HG03469 (cell line): ENCODE data around the gene CST7.
"Not testable (repeated sequence)": the region's sequence is repeated elsewhere in the genome, so short reads cannot be mapped to it uniquely, and the experiment has no call there.

Experiments
- ATAC-seq: cut with Tn5 transposase; IDR thresholded peaks from one replicate; pipeline ENCODE4 v1.9.1; 2021; ENCODE audit warnings: mild to moderate bottlenecking, moderate library complexity, moderate number of reproducible peaks; ENCODE audit not compliant: unreplicated experiment

The CST7 gene

DNA sequence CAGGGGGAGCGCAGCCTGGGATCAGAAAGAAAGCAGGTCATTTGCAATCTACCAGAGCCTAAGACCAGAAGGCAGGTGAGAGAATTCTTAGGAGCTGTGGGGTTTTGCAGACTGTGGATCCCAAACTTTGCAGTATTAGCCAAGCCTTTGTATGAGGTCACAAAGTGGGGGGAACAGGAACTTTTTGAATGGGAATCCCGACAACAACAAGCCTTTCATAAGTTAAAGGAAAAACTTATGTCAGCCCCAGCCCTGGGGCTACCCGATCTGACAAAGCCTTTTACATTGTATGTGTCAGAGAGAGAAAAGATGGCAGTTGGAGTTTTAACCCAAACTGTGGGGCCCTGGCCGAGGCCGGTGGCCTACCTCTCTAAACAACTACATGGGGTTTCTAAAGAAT lies 19.8 kb upstream of the CST7 start:
- not testable (repeated sequence) for ATAC-seq

DNA sequence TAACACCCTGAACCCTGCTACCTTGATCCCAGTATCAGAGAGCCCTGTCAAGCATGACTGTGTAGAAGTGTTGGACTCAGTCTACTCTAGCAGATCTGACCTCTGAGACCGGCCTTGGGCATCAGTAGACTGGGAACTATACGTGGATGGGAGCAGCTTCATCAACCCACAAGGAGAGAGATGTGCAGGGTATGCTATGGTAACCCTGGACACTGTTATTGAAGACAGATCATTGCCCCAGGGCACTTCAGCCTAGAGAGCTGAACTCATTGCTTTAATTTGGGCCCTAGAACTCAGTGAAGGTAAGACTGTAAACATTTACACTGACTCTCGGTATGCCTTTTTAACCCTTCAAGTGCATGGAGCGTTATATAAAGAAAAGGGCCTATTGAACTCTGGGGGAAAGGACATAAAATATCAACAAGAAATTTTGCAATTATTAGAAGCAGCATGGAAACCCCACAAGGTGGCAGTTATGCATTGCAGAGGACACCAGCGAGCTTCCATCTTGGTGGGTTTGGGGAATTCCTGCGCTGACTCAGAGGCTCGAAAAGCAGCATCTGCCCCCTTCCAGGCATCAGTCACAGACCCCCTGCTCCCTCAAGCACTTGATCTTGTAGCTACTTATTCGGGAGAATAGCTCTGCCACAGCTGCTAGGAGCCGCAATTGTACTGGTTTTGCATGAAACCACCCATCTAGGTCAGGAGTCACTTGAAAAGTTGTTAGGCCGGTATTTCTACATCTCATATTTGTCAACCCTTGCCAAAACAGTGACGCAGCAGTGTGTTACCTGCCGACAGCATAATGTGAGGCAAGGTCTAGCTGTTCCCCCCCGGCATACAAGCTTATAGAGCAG lies 19.0 kb upstream of the CST7 start:
- ATAC-seq: not testable (repeated sequence)

DNA sequence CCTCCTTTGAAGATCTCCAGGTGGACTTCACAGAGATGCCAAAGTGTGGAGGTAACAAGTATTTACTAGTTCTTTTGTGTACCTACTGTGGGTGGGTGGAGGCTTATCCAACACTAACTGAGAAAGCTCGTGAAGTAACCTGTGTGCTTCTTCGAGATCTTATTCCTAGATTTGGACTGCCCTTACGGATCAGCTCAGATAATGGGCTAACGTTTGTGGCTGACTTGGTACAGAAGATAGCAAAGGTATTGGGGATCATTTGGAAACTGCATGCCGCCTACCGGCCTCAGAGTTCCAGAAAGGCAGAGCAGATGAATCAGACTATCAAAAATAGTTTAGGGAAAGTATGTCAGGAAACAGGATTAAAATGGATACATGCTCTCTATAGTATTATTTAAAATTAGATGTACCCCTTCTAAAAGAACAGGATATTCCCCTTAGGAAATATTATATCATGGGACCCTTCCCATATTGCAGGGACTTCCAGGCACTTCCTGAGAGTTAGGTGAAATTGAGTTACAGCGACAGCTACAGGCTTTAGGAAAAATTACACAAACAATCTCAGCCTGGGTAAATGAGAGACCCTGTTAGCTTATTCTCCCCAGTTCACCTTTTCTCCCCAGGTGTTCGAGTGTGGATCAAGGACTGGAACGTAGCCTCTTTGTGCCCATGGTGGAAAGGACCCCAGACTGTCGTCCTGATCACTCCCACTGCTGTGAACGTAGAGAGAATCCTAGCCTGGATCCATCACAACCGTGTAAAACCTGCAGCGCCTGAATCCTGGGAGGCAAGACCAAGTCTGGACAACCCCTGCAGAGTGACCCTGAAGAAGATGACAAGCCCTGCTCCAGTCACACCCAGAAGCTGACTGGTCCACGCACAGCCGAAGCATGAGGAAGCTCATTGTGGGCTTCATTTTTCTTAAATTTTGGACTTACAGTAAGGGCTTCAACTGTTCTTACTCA lies 18.1 kb upstream of the CST7 start:
- ATAC-seq: not testable (repeated sequence)

DNA sequence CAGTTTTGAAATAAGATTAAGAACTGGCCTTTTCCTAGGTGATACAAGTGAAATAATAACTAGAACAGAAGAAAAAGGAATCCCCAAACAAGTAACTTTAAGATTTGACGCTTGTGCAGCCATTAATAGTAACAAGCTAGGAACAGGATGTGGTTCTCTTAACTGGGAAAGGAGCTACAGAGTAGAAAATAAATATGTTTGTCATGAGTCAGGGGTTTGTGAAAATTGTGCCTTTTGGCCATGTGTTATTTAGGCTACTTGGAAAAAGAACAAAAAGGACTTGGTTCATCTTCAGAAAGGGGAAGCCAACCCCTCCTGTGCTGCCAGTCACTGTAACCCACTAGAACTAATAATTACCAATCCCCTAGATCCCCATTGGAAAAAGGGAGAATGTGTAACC lies 17.2 kb upstream of the CST7 start:
- ATAC-seq: not testable (repeated sequence)

DNA sequence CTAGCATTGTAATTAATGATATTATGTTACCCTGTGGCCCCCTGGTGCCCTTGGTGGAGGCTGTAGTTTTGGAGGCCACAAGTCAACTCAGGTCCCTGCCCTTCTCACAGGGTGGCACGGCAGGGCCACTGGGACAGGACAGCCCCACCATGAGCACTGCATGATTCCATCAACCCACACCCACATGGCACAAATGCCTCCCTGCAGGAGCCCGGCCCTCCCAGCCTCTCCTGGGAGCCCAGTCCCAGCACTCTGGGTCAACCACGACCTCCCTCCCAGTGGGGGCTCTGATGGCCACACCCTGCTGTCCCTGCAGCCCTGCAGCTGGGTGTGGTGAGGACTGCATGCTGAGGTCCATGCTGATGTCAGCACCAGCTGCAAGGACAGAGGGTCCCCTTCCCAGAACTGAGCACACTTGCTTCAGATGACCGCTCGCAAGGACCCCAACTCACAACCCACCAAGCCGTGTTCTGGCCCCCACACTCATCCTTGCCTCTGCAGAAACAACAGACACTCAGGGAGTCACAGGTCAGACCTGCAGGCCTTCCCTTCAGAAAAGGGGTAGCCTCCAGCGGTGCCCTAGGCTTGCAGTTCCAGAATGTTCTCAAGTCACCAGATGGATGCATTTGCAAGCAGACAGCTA lies 15.7 kb upstream of the CST7 start:
- no peak for ATAC-seq

DNA sequence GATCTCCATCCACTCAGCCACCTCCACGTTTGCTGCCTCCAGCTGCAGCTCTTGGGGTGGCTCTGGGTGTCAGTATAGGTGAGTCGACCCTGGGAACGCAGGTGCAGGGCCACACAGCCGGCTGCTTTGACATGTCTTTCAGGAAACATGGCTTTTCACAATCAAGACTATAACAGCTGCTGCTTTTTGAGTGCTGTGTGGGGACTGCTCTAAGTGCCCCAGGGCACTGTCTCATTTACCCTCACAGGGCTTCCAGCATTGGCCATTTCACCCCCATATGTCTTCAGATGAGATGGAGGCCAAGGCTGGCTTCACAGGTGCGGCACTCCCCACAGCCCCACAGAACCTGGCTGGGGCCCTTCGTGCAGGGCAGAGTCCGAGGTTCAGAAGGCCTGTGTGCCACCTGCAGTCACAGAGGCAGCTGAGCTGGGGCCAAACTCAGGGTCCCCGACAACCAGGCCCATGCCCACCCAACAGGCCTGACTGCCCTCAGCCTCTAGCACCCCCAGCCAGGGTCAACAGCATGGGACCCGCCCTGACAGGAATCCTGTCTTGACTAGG lies 14.9 kb upstream of the CST7 start:
- no peak for ATAC-seq

DNA sequence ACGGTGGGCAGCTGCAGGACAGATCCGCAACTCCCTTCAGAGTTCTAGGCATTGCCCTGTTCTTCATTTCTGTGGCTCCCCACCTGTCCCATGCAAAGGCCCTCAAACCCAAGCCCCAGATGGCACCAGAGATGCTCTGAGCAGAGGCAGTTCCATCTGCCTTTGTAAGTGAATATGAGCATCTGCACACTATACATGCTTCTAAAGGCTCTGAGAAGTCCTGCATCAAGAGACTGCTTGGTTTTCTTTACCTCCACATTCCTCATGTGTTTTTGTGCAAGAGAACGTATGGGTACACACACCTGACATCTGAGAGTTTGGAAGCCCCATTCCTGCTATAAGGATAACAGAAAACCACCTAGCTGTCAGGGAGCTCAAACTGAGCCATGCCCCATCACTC lies 14.4 kb upstream of the CST7 start:
- no peak for ATAC-seq

DNA sequence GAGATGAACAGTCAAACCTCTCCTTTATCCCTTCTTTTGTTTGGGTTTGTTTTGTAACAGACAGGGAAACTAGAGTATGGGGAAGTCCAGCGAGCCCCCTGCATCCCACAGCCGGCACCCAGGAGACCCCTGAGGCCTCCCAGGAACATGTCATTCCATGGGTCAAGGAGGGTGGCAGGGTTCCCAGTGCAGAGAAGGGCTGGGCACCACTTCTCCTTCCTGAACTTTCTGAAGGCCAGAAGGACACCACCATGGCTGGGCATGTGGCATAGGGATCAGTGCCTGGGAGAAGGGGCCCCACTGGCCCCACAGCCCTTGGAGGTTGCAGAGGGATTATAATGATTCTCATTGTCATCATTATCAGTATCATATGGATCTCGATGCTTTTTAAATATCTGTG lies 13.9 kb upstream of the CST7 start:
- no peak for ATAC-seq

DNA sequence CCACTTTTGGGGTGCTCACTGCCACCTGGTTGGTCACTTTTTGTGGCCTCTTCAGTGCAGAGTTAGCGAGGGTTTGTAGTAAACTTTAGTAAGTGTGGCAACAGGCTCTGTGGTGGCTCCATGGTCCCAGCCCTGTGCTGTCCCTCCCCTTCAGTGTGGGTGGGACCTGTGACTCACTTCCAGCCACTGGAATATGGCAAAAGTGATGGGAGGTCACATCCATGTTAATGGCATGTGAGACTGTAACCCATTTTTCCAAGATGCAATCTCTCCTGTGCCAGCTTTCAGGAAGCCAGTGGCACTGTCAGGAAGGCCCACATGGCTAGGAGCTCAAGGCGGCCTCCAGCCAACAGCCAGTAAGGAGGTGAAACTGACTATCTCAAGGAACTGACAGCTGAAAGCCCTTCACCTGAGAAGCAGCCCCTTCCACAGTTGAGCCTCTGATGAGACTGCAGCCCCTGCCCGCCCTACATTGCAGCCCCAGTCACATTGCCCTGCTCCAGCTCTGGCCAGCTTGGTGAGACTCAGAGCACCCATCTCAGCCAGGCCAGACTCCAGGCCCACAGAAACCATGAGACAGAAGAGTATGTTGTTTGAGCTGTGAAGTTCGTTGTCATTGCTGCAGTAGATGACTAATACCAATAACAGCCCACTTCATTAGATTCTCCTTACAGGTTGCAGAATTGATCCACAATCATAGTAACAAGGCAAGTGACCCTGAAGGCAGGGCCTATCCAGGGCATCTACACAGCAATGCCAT lies 13.1 kb upstream of the CST7 start:
- ATAC-seq: no peak

DNA sequence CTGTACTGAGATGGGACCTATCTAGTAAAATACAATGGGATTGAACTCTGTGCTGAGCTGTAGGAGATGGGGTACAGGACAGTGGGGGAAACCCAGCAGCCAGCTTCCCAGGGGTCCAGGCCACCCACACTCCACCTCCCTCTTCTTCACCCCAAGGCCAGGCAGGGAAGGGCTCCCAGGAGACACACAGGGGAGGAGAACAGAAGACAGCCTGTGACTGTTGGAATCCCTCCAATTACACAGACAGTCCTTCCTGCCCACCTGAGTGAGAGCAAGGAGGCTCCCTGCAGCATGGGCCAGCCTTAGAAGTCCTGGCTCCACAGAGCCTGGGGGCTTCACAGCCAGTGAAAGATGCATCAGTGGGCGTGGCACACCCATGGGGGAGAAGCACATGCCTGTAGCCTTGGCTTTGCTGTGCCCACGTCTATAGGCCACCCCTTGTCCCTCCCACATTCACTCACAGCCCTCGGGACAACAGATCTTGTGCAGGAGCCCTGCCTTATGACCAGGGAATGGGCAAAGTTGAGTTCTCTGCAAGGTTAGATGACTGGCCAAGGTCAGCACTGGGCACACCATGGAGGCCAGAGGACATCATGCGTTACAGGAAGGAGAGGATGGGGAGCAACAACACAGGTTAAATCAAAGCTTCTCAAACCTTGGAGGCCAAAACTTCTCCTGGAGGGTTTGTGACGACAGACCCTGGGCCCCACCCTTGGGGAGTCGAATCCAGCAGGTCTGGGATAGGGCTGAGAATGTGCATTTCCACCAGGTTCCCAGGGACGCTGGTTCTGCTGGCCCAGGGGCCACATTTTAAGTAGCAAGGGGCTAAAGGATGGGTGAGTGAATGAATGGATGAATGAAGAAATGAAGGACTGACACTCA lies 12.3 kb upstream of the CST7 start:
- no peak for ATAC-seq

DNA sequence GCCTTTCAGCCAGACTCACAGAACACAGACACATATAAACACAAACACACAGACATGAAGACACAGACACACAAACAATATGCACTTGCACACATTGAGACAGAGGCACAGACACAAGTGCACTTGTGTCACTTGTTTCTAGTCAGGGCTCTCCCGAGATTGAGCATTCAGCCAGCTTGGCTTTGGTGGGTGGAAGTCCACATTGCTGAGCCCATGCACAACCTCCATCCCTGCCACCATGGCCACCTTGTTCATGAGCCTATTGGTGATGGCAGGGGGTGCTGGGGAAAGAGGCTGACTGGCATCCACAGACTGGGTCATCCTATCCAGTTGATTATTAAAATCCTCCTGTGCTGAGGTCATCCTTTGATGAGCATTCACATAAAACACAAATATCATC lies 11.5 kb upstream of the CST7 start:
- ATAC-seq: no peak

DNA sequence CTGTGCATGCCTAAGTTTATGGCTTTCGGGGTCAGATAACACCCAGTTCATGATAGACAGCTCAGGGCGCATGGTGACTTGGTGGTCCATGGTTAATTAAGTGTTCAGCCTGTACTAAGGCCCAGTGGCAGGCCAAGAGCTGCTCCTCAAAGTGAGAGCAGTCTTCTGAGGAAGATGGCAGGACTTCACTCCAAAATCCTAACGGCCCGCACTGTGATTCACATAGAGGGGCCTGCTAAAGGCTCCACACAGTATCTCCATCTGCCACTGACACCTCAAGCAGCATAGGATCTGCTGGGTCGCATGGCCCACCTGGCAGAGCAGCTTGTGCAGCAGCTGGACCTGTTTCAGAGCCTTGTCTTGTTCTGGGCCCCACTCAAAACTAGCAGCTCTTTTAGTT lies 10.6 kb upstream of the CST7 start:
- ATAC-seq: no peak

DNA sequence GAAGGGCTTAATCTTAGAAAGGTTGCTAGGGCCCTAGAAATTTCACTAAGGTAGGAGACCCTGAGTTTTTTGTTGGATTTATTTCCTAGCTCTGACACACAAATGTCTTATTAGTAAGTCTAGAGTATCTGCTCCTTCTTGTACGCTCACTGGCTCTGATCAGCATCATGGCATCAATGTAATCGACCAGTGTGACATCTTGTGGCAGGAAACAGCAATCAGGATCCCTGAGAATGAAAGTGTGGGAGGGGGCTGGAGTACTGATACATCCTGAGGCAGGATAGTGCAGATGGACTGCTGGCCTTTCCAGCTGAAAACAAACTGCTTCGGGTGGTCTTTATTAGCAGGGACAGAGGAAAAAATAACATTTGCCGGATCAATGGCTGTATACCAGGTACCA lies 10.0 kb upstream of the CST7 start:
- ATAC-seq: no peak

DNA sequence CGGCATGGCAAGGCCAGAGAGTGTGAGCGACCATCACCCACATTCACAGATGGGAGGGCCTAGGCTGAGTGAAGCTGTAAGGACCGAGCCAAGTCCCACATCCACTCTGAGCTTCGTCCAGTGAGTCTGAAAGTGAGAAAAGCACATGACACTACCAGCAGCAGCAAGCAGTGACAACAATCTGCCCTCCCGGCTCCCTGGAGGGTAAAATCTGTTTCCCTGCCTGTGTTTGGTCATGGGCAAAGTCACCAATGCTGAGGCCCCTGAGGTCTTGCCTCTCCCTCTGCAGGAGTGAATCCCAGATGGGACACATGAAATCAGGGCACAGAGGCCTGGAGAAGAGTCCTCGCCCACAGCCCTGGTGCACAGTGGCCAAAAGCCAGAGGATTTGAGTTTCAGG lies 6.4 kb upstream of the CST7 start:
- no peak for ATAC-seq

DNA sequence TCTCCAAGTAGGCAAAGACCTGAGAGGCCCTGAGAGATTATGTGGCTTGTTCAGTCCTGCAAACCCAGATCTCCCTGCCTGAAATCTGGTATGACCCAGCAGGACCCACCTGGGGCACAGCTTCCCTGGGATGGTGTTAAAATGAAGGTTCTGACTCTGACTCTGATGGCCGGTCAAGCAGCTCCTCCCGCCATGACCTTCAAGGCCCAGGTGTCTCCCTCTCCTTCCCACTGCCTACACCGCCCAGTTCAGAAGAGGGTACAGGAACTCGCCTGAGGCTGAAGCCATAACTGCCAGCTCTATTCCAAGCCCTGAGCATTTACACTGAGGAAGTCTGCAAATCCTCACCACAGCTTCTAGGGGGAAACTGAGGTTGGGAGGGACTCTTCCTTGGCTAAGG lies 5.9 kb upstream of the CST7 start:
- ATAC-seq: no peak

DNA sequence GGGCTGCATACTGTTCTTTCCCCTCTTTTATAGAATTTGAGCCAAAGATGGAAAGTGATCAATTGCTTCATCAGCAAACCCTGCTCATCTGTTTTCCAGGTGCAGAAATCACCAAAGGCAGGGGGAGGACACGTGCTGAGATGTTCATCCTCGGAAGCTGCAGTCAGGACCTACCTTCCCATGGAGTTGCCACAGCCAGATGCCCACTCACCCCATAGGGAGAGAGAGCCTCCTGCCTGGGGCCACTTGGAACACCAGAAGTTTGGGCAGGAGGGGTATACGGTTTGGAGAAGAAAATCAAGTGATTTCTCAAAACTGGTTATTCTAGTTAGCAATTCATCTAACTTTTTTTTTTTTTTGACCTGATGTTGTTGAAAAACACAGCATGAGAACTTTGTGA lies 5.3 kb upstream of the CST7 start:
- ATAC-seq: no peak

DNA sequence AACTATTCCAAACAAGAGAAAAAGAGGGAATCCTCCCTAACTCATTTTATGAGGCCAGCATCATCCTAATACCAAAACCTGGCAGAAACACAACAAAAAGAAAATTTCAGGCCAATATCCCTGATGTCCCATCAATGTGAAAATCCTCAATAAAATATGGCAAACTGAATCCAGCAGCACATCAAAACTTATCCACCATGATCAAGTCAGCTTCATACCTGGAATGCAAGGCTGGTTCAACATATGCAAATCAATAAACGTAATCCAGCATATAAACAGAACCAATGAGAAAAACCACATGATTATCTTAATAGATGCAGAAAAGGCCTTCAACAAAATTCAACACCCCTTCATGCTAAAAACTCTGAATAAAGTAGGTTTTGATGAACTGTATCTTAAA lies 2.7 kb upstream of the CST7 start:
- ATAC-seq: not testable (repeated sequence)

DNA sequence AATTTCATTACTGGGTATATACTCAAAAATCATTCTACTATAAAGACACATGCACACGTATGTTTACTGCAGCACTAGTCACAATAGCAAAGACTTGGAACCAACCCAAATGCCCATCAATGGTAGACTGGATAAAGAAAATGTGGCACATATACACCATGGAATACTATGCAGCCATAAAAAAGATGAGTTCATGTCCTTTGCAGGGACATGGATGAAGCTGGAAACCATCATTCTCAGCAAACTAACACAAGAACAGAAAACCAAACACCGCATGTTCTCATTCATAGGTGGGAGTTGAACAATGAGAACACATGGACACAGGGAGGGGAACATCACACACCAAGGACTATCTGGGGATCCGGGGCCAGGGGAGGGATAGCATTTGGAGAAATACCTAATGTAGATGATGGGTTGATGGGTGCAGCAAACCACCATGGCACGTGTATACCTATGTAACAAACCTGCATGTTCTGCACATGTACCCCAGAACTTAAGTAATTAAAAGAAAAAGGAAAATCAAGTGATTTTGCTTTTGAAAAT lies 602 bp upstream of the CST7 start:
- not testable (repeated sequence) for ATAC-seq

DNA sequence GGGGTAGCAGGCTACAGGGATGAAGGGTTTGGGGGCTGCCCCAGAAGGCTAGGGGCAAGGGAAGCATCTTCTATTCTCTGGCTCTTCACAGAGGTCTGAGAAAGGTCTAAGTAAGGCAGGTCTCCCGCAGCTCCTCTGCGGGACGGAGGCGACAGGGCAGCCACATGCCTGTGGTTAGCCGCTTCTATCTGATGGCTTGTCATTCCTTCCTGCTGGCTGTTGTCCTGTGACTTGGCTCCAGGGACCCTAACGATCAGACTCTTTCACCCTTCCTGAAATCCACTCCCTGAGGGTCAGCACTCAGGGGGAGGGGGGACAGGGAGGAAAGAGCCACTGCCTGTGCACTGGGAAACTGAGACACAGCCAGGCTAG lies 673 bp downstream of the CST7 start:
- ATAC-seq: no peak
